HCT116 (cell line): ENCODE measurements around the gene ZBTB39. TPM values are rescaled to one million over a fixed set of nuclear protein-coding genes. Genes with fewer than 3 reads are reported as not detected.

Experiments
- ATAC-seq: fragments of 200-7000 bp; cut with Tn5 transposase; 2 replicates; pipeline ENCODE4 v1.9.1; 2020; ENCODE audit warnings: mild to moderate bottlenecking, moderate library complexity
- BruUV-seq: library from RNA; stranded (reverse); fragments of 400-500 nt; replicated peaks from 2 replicates; lab custom pipeline; 2021; lab: Mats Ljungman, UMichigan
- CTCF ChIA-PET: fragments of 300-600 bp; sonication (Branson Sonifier 250); formaldehyde crosslinking; loops from one replicate; lab custom pipeline; 2021; ENCODE audit warnings: antibody characterized with exemption; lab: Charles Lee
- POLR2A ChIA-PET: fragments of 300-600, 350-600 bp; sonication (Branson Sonifier 250); formaldehyde crosslinking; loops from one replicate; lab custom pipeline; 2021; ENCODE audit warnings: antibody characterized with exemption; lab: Charles Lee
- RAD21 ChIA-PET, 2 experiments: fragments of 300-600 bp; sonication (Branson Sonifier 250); formaldehyde crosslinking; loops; one replicate each; lab custom pipeline; 2023; ENCODE audit warnings: low total read pairs in 2 of 2; ENCODE audit not compliant: uncharacterized antibody in 2 of 2, unreplicated experiment in 2 of 2, low non-redundant PET in 1 of 2; lab: Charles Lee
- DNase-seq: peaks from one replicate; pipeline ENCODE4 v3.0.0-alpha.2; 2010; ENCODE audit warnings: low read depth, low spot score
- H2AFZ ChIP-seq: fragments of 200-600 bp; shearing (Covaris generic), sonication (generic); 2 replicates; pipeline ENCODE4 v1.6.1; 2017; ENCODE audit warnings: low read depth, mixed run types, mixed read lengths, antibody characterized with exemption, low read length; ENCODE audit not compliant: poor library complexity, severe bottlenecking
- H3K27ac ChIP-seq: 2 replicates; pipeline ENCODE4 v1.5.1; 2012; ENCODE audit warnings: low read depth, low read length
- H3K27me3 ChIP-seq: fragments of 200-600 bp; sonication (generic); 2 replicates; pipeline ENCODE4 v1.6.1; 2016; ENCODE audit warnings: mixed run types, low read length, mixed read lengths; ENCODE audit not compliant: insufficient read depth
- H3K36me3 ChIP-seq, 2 experiments: fragments of 200-500 bp in 1 of 2; fragments of 200-600 bp in 1 of 2; sonication (Bioruptor generic) in 1 of 2; sonication (generic) in 1 of 2; 2 replicates each; pipeline versions ENCODE4 v1.5.1 to v1.6.1; 2014 to 2016; ENCODE audit warnings: low read length in 2 of 2, inconsistent platforms in 1 of 2, mixed read lengths in 1 of 2, mixed run types in 1 of 2; ENCODE audit not compliant: insufficient read depth in 2 of 2, control insufficient read depth in 1 of 2
- H3K4me1 ChIP-seq, 2 experiments: fragments of 200-600 bp in 1 of 2; sonication (generic) in 1 of 2; 2 replicates each; pipeline versions ENCODE4 v1.5.1 to v1.6.1; 2012 to 2017; ENCODE audit warnings: low read length in 2 of 2, inconsistent platforms in 1 of 2, mild to moderate bottlenecking in 1 of 2, mixed read lengths in 1 of 2, mixed run types in 1 of 2, moderate library complexity in 1 of 2; ENCODE audit not compliant: insufficient read depth in 2 of 2, control insufficient read depth in 1 of 2
- H3K4me2 ChIP-seq: fragments of 200-600 bp; sonication (generic); 2 replicates; pipeline ENCODE4 v1.6.1; 2017; ENCODE audit warnings: mixed run types, low read length, mixed read lengths
- H3K4me3 ChIP-seq, 2 experiments: fragments of 200-600 bp in 1 of 2; sonication (generic) in 1 of 2; replicated peaks in 1 of 2; 2 replicates each; pipeline ENCODE4 v1.5.1; 2011 to 2016; ENCODE audit warnings: low read length in 2 of 2, control low read depth in 1 of 2, low read depth in 1 of 2, mild to moderate bottlenecking in 1 of 2, mixed read lengths in 1 of 2, mixed run types in 1 of 2
- H3K79me2 ChIP-seq: fragments of 200-600 bp; sonication (generic); 2 replicates; pipeline ENCODE4 v1.6.1; 2017; ENCODE audit warnings: mild to moderate bottlenecking, mixed run types, low read length, moderate library complexity, mixed read lengths; ENCODE audit not compliant: insufficient read depth
- H3K9ac ChIP-seq: fragments of 200-600 bp; sonication (generic); 2 replicates; pipeline ENCODE4 v1.6.1; 2016; ENCODE audit warnings: low read length, mixed read lengths
- H3K9me2 ChIP-seq: fragments of 200-600 bp; sonication (generic), shearing (Covaris generic); 2 replicates; pipeline ENCODE4 v1.6.1; 2017; ENCODE audit warnings: mixed run types, mild to moderate bottlenecking, moderate library complexity; ENCODE audit not compliant: insufficient read depth
- H3K9me3 ChIP-seq, 2 experiments: fragments of 200-500 bp in 1 of 2; fragments of 200-600 bp in 1 of 2; sonication (Bioruptor generic) in 1 of 2; sonication (generic) in 1 of 2; 2 replicates each; pipeline ENCODE4 v1.6.1; 2014 to 2017; ENCODE audit warnings: low read length in 2 of 2, mixed read lengths in 2 of 2, inconsistent platforms in 1 of 2, low read depth in 1 of 2, mild to moderate bottlenecking in 1 of 2, mixed run types in 1 of 2, moderate library complexity in 1 of 2; ENCODE audit not compliant: control insufficient read depth in 1 of 2, insufficient read depth in 1 of 2
- H4K20me1 ChIP-seq: fragments of 200-600 bp; sonication (generic), shearing (Covaris generic); 2 replicates; pipeline ENCODE4 v1.6.1; 2017; ENCODE audit warnings: mixed run types, mild to moderate bottlenecking, moderate library complexity; ENCODE audit not compliant: insufficient read depth
- CBX3 ChIP-seq: IDR thresholded peaks from 2 replicates; pipeline ENCODE4 v1.6.1; 2012; ENCODE audit warnings: low read depth
- CTCF ChIP-seq, 3 experiments: fragments of 200-600 bp in 1 of 3; sonication (generic) in 1 of 3; IDR thresholded peaks in 2 of 3; conservative IDR thresholded peaks in 1 of 3; 2 replicates each; pipeline ENCODE4 v1.5.1; 2012 to 2017; ENCODE audit warnings: low read depth in 2 of 3, low read length in 2 of 3, antibody characterized with exemption in 1 of 3, borderline replicate concordance in 1 of 3, control low read depth in 1 of 3, mild to moderate bottlenecking in 1 of 3, mixed read lengths in 1 of 3, mixed run types in 1 of 3, moderate library complexity in 1 of 3; ENCODE audit not compliant: insufficient read depth in 1 of 3
- EZH2phosphoT487 ChIP-seq: fragments of 200-600 bp; IDR thresholded peaks from 2 replicates; pipeline ENCODE4 v1.6.1; 2018; ENCODE audit warnings: antibody characterized with exemption, borderline replicate concordance
- JUND ChIP-seq: IDR thresholded peaks from 2 replicates; pipeline ENCODE4 v1.6.1; 2012
- MAX ChIP-seq: IDR thresholded peaks from 2 replicates; pipeline ENCODE4 v1.6.1; 2012
- POLR2A ChIP-seq: IDR thresholded peaks from 2 replicates; pipeline ENCODE4 v1.7.0; 2011; ENCODE audit warnings: borderline replicate concordance; ENCODE audit not compliant: insufficient read depth, insufficient read length; ENCODE audit errors: extremely low read depth
- RAD21 ChIP-seq: IDR thresholded peaks from 2 replicates; pipeline ENCODE4 v1.6.1; 2012; ENCODE audit warnings: low read depth, mild to moderate bottlenecking
- SIN3A ChIP-seq: IDR thresholded peaks from 2 replicates; pipeline ENCODE4 v1.6.1; 2012; ENCODE audit warnings: low read depth
- SP1 ChIP-seq: IDR thresholded peaks from 2 replicates; pipeline ENCODE4 v1.6.1; 2012; ENCODE audit warnings: low read depth
- SRF ChIP-seq: IDR thresholded peaks from 2 replicates; pipeline ENCODE4 v1.6.1; 2012; ENCODE audit warnings: low read depth
- TCF7L2 ChIP-seq: IDR thresholded peaks from 2 replicates; pipeline ENCODE4 v1.7.0; 2011; ENCODE audit warnings: borderline replicate concordance, inconsistent platforms; ENCODE audit not compliant: insufficient read depth, insufficient read length; ENCODE audit errors: extremely low read depth
- YY1 ChIP-seq: IDR thresholded peaks from 2 replicates; pipeline ENCODE4 v1.6.1; 2011; ENCODE audit warnings: low read length, low read depth, moderate library complexity, mild to moderate bottlenecking; ENCODE audit not compliant: insufficient replicate concordance; ENCODE audit errors: extremely low read depth
- ZBTB33 ChIP-seq: IDR thresholded peaks from 2 replicates; pipeline ENCODE4 v1.6.1; 2011; ENCODE audit warnings: mild to moderate bottlenecking, low read length, moderate library complexity; ENCODE audit not compliant: insufficient replicate concordance; ENCODE audit errors: extremely low read depth
- intact Hi-C: fragments of 100-400 bp; cut with micrococcal nuclease; formaldehyde crosslinking; loops from 2 replicates; pipeline ENCODE4 v1.10.0; 2022
- total RNA-seq: library from RNA; stranded (reverse); gene quantifications from one replicate; pipeline ENCODE4 v1.2.1, GENCODE V29; 2021; ENCODE audit not compliant: unreplicated experiment

The ZBTB39 gene
- total RNA-seq, 1 experiment from 2014 or later = 12.3 TPM

GRCh38 chr12:56980268-56980667 is 26.1 kb downstream of the ZBTB39 start:
- intact Hi-C loops = no loop called here
- no peaks in the 10 kb centered on the region for H3K27me3 ChIP-seq
- no peak overlapping the region for H3K27ac ChIP-seq
- no peak overlapping the region for H3K4me2 ChIP-seq
- TF ChIP-seq MAX = no peak
- no peak for TF ChIP-seq ZBTB33
- no peak for TF ChIP-seq TCF7L2
- no peak for TF ChIP-seq SRF
- TF ChIP-seq CBX3 = no peak
- no peak for TF ChIP-seq JUND
- H3K9ac ChIP-seq = no peak overlapping the region
- H3K9me2 ChIP-seq = no peaks in the 10 kb centered on the region
- RAD21 ChIA-PET = no interaction called here
- POLR2A ChIA-PET = no interaction called here
- CTCF ChIA-PET = no interaction called here
- ATAC-seq (no peak), DNase-seq (no peak)
- BruUV-seq = no TSS peak
- no peaks in the 10 kb centered on the region for H3K9me3 ChIP-seq
- H4K20me1 ChIP-seq = no peaks in the 10 kb centered on the region
- H3K4me3 ChIP-seq = no peak overlapping the region
- no peaks in the 10 kb centered on the region for H3K36me3 ChIP-seq
- H2AFZ ChIP-seq = no peak overlapping the region
- no peaks in the 10 kb centered on the region for H3K4me1 ChIP-seq
- no peaks in the 10 kb centered on the region for H3K79me2 ChIP-seq

GRCh38 chr12:56979628-56980027 is 26.7 kb downstream of the ZBTB39 start:
- no peaks in the 10 kb centered on the region for H4K20me1 ChIP-seq
- H3K4me1 ChIP-seq = no peaks in the 10 kb centered on the region
- CTCF ChIA-PET = no interaction called here
- H3K36me3 ChIP-seq = no peaks in the 10 kb centered on the region
- no peak overlapping the region for H3K4me3 ChIP-seq
- RAD21 ChIA-PET = no interaction called here
- no peak overlapping the region for H3K4me2 ChIP-seq
- no peaks in the 10 kb centered on the region for H3K27me3 ChIP-seq
- H3K9ac ChIP-seq = no peak overlapping the region
- DNase-seq = no peak
- no peak overlapping the region for H2AFZ ChIP-seq
- BruUV-seq = no TSS peak
- ATAC-seq = no peak
- POLR2A ChIA-PET = no interaction called here
- no peak overlapping the region for H3K27ac ChIP-seq
- intact Hi-C loops = no loop called here
- H3K9me3 ChIP-seq = no peaks in the 10 kb centered on the region
- H3K79me2 ChIP-seq = no peaks in the 10 kb centered on the region
- H3K9me2 ChIP-seq = no peaks in the 10 kb centered on the region
- TF ChIP-seq EZH2phosphoT487 (no peak), YY1 (no peak), CTCF (IDR thresholded peaks at IDR 0.05 in 2 of 3, conservative IDR thresholded peaks at IDR 0.05 in 1 of 3; ENCODE audit: borderline replicate concordance in 1 of 3, insufficient read depth in 1 of 3, low read depth in 2 of 3, low read length in 2 of 3) (no peak), ZBTB33 (no peak), POLR2A (no peak), RAD21 (no peak), SIN3A (no peak), SP1 (no peak)
